H1 (cell line): ENCODE data around the gene TTC32. TPM values are rescaled to one million over a fixed set of nuclear protein-coding genes. Genes with fewer than 3 reads are reported as not detected.
A peak's percentile ranks its signal among the peaks of the same experiment; 100 is the strongest.

Experiments used
- CTCF ChIA-PET: fragments of 300-600 bp; sonication (Branson Sonifier 250); formaldehyde crosslinking; loops from one replicate; lab custom pipeline; 2021; ENCODE audit not compliant: partially characterized antibody; lab: Charles Lee
- POLR2A ChIA-PET: fragments of 300-600 bp; sonication (Branson Sonifier 250); formaldehyde crosslinking; loops from one replicate; lab custom pipeline; 2021; ENCODE audit warnings: inconsistent platforms; ENCODE audit not compliant: partially characterized antibody; lab: Charles Lee
- DNase-seq, 2 experiments: peaks; one replicate each; pipeline versions ENCODE4 v3.0.0 to v3.0.0-alpha.2; 2010 to 2022; ENCODE audit warnings: low spot score in 2 of 2, low read depth in 1 of 2, mixed read lengths in 1 of 2
- FAIRE-seq: peaks from 2 replicates; lab custom pipeline; 2011; peaks lifted over from hg19 to GRCh38; lab: Jason Lieb, UNC
- H2AFZ ChIP-seq: 2 replicates; pipeline ENCODE4 v1.8.1; 2012; ENCODE audit warnings: low read length, inconsistent platforms
- H2AK5ac ChIP-seq: 2 replicates; pipeline ENCODE4 v1.6.1; 2013; ENCODE audit warnings: low read depth, low read length
- H2BK120ac ChIP-seq: replicated peaks from 2 replicates; pipeline ENCODE3; 2013; ENCODE audit warnings: low read depth, low read length, inconsistent platforms
- H2BK12ac ChIP-seq: 2 replicates; pipeline ENCODE4 v1.6.1; 2013; ENCODE audit warnings: low read depth, low read length
- H2BK15ac ChIP-seq: 2 replicates; pipeline ENCODE4 v1.6.1; 2013; ENCODE audit warnings: low read length
- H2BK20ac ChIP-seq: 2 replicates; pipeline ENCODE4 v1.6.1; 2013; ENCODE audit warnings: low read length
- H2BK5ac ChIP-seq: 2 replicates; pipeline ENCODE4 v1.6.1; 2013; ENCODE audit warnings: low read depth, low read length
- H3K14ac ChIP-seq: 2 replicates; pipeline ENCODE4 v1.6.1; 2013; ENCODE audit warnings: inconsistent platforms; ENCODE audit not compliant: insufficient read length
- H3K18ac ChIP-seq: 2 replicates; pipeline ENCODE4 v1.6.1; 2013; ENCODE audit warnings: low read length; ENCODE audit errors: extremely low read depth
- H3K23ac ChIP-seq: 2 replicates; pipeline ENCODE4 v1.6.1; 2013; ENCODE audit warnings: inconsistent platforms; ENCODE audit not compliant: insufficient read length
- H3K23me2 ChIP-seq: 2 replicates; pipeline ENCODE4 v1.6.1; 2013; ENCODE audit warnings: low read depth, low read length
- H3K27ac ChIP-seq: 2 replicates; pipeline ENCODE4 v1.6.1; 2011; ENCODE audit warnings: low read depth, low read length, inconsistent platforms
- H3K27me3 ChIP-seq, 4 experiments: replicated peaks in 1 of 4; 1 replicate in 1 of 4; 2 replicates in 3 of 4; pipeline versions ENCODE4 v1.6.1 to v1.8.1; 2011 to 2013; ENCODE audit warnings: low read length in 3 of 4, mild to moderate bottlenecking in 3 of 4, inconsistent platforms in 2 of 4, mixed read lengths in 2 of 4, moderate library complexity in 1 of 4; ENCODE audit not compliant: control insufficient read depth in 3 of 4, insufficient read depth in 3 of 4; ENCODE audit errors: extremely low read depth in 1 of 4
- H3K36me3 ChIP-seq, 4 experiments: 2 replicates each; pipeline versions ENCODE4 v1.6.1 to v1.8.1; 2011 to 2013; ENCODE audit warnings: mild to moderate bottlenecking in 4 of 4, low read length in 3 of 4, moderate library complexity in 2 of 4, control low read depth in 1 of 4, inconsistent platforms in 1 of 4; ENCODE audit not compliant: insufficient read depth in 4 of 4, control insufficient read depth in 2 of 4
- H3K4ac ChIP-seq: replicated peaks from 2 replicates; pipeline ENCODE3; 2013; ENCODE audit warnings: low read length, low read depth, mixed read lengths, inconsistent platforms; ENCODE audit not compliant: insufficient read length
- H3K4me1 ChIP-seq, 4 experiments: replicated peaks in 1 of 4; 1 replicate in 1 of 4; 2 replicates in 3 of 4; pipeline versions ENCODE4 v1.6.1 to v1.8.1; 2011 to 2013; ENCODE audit warnings: low read length in 3 of 4, inconsistent platforms in 2 of 4, mixed read lengths in 1 of 4; ENCODE audit not compliant: insufficient read depth in 4 of 4, control insufficient read depth in 3 of 4
- H3K4me2 ChIP-seq, 2 experiments: 2 replicates each; pipeline versions ENCODE4 v1.6.1 to v1.8.1; 2011 to 2013; ENCODE audit warnings: low read depth in 2 of 2, low read length in 2 of 2, control low read depth in 1 of 2, inconsistent platforms in 1 of 2, mild to moderate bottlenecking in 1 of 2; ENCODE audit not compliant: insufficient read depth in 1 of 2
- H3K4me3 ChIP-seq, 4 experiments: fragments of 200-600, 300-600 bp in 1 of 4; sonication (generic), shearing (Covaris generic), sonication (Bioruptor Twin) in 1 of 4; 2 replicates each; pipeline versions ENCODE4 v1.5.1 to v1.8.1; 2011 to 2016; ENCODE audit warnings: low read length in 4 of 4, low read depth in 3 of 4, control low read depth in 2 of 4, inconsistent platforms in 2 of 4, mild to moderate bottlenecking in 2 of 4, mixed read lengths in 1 of 4, moderate library complexity in 1 of 4; ENCODE audit not compliant: insufficient read depth in 2 of 4; ENCODE audit errors: extremely low read depth in 1 of 4
- H3K56ac ChIP-seq: replicated peaks from 2 replicates; pipeline ENCODE3; 2013; ENCODE audit warnings: low read depth, mild to moderate bottlenecking, mixed read lengths, low read length, inconsistent platforms; ENCODE audit not compliant: insufficient read length
- H3K79me1 ChIP-seq: 2 replicates; pipeline ENCODE4 v1.6.1; 2013; ENCODE audit warnings: low read depth, low read length, control low read depth
- H3K79me2 ChIP-seq, 2 experiments: 2 replicates each; pipeline versions ENCODE4 v1.6.1 to v1.8.1; 2012 to 2013; ENCODE audit warnings: low read length in 2 of 2, mild to moderate bottlenecking in 2 of 2, inconsistent platforms in 1 of 2; ENCODE audit not compliant: insufficient read depth in 2 of 2, control insufficient read depth in 1 of 2
- H3K9ac ChIP-seq, 4 experiments: replicated peaks in 1 of 4; 1 replicate in 1 of 4; 2 replicates in 3 of 4; pipeline versions ENCODE4 v1.6.1 to v1.8.1; 2011 to 2013; ENCODE audit warnings: low read depth in 3 of 4, low read length in 3 of 4, control low read depth in 2 of 4, mild to moderate bottlenecking in 2 of 4, moderate library complexity in 2 of 4, inconsistent platforms in 1 of 4; ENCODE audit errors: extremely low read depth in 1 of 4
- H3K9me3 ChIP-seq, 2 experiments: 2 replicates each; pipeline versions ENCODE4 v1.6.1 to v1.8.1; 2012 to 2013; ENCODE audit warnings: mild to moderate bottlenecking in 2 of 2, moderate library complexity in 2 of 2, control low read depth in 1 of 2, inconsistent platforms in 1 of 2, low read depth in 1 of 2, low read length in 1 of 2, mixed read lengths in 1 of 2; ENCODE audit not compliant: insufficient read depth in 2 of 2
- H4K20me1 ChIP-seq, 2 experiments: replicated peaks in 1 of 2; 2 replicates each; pipeline versions ENCODE3 to v1.8.1; 2011 to 2013; ENCODE audit warnings: inconsistent platforms in 2 of 2, low read length in 2 of 2, mild to moderate bottlenecking in 1 of 2; ENCODE audit not compliant: insufficient read depth in 2 of 2, control insufficient read depth in 1 of 2
- H4K5ac ChIP-seq: 2 replicates; pipeline ENCODE4 v1.6.1; 2013; ENCODE audit warnings: low read length, low read depth, mixed read lengths, inconsistent platforms; ENCODE audit not compliant: insufficient read length
- H4K8ac ChIP-seq: 2 replicates; pipeline ENCODE4 v1.8.0; 2013; ENCODE audit warnings: mild to moderate bottlenecking, moderate library complexity, low read length, inconsistent platforms; ENCODE audit not compliant: insufficient read depth; ENCODE audit errors: extremely low read depth
- H4K91ac ChIP-seq: replicated peaks from 2 replicates; pipeline ENCODE3; 2013; ENCODE audit warnings: low read length, mixed read lengths, inconsistent platforms; ENCODE audit not compliant: insufficient read length
- ATF3 ChIP-seq: IDR thresholded peaks from 2 replicates; pipeline ENCODE4 v1.6.1; 2011; ENCODE audit warnings: low read depth, mild to moderate bottlenecking, low read length; ENCODE audit not compliant: insufficient read depth
- BRCA1 ChIP-seq: IDR thresholded peaks from 2 replicates; pipeline ENCODE4 v1.6.1; 2012; ENCODE audit warnings: low read depth, low read length, improper control_type of control experiment
- CBX5 ChIP-seq: fragments of 300-800, 300-1000 bp; sonication (generic); IDR thresholded peaks from 2 replicates; pipeline ENCODE4 v1.7.1; 2016; ENCODE audit warnings: antibody characterized with exemption, low read length, low read depth
- CBX8 ChIP-seq: fragments of 300-800, 300-1000 bp; sonication (generic); IDR thresholded peaks from 2 replicates; pipeline ENCODE4 v1.7.1; 2016; ENCODE audit warnings: low read depth, low read length, borderline replicate concordance
- CHD1 ChIP-seq: IDR thresholded peaks from 2 replicates; pipeline ENCODE4 v1.6.1; 2012; ENCODE audit warnings: low read depth, low read length, improper control_type of control experiment
- EGR1 ChIP-seq: IDR thresholded peaks from 2 replicates; pipeline ENCODE4 v1.6.1; 2011; ENCODE audit warnings: low read depth, low read length, borderline replicate concordance
- KDM1A ChIP-seq: fragments of 200-600, 300-600 bp; sonication (generic); IDR thresholded peaks from 2 replicates; pipeline ENCODE4 v1.7.1; 2016; ENCODE audit warnings: mild to moderate bottlenecking, low read length, borderline replicate concordance
- NANOG ChIP-seq: IDR thresholded peaks from 2 replicates; pipeline ENCODE4 v1.6.1; 2011; ENCODE audit warnings: low read length, low read depth, mild to moderate bottlenecking, inconsistent platforms; ENCODE audit not compliant: insufficient read depth, poor library complexity, severe bottlenecking
- POU5F1 ChIP-seq: IDR thresholded peaks from 2 replicates; pipeline ENCODE4 v1.6.1; 2011; ENCODE audit warnings: low read depth, mild to moderate bottlenecking, low read length, moderate library complexity
- RFX5 ChIP-seq: IDR thresholded peaks from 2 replicates; pipeline ENCODE4 v1.6.1; 2011; ENCODE audit warnings: low read depth, low read length, improper control_type of control experiment, borderline replicate concordance
- RXRA ChIP-seq: IDR thresholded peaks from 2 replicates; pipeline ENCODE4 v1.6.1; 2011; ENCODE audit warnings: low read depth, mild to moderate bottlenecking, low read length, moderate library complexity; ENCODE audit not compliant: insufficient read depth
- TAF7 ChIP-seq: optimal IDR thresholded peaks from 2 replicates; pipeline ENCODE3; 2011; ENCODE audit warnings: low read depth, mild to moderate bottlenecking, inconsistent platforms, low read length, moderate library complexity, borderline replicate concordance
- TEAD4 ChIP-seq: IDR thresholded peaks from 2 replicates; pipeline ENCODE4 v1.6.1; 2012; ENCODE audit warnings: low read depth, low read length, inconsistent platforms, mixed read lengths
- WGBS, 2 experiments: shearing (Covaris generic) in 1 of 2; methylation state at CpG; one replicate each; pipeline versions ENCODE4 v1.1.6 to v1.1.7; 2013 to 2015; ENCODE audit warnings: low lambda C conversion rate in 2 of 2, mixed read lengths in 2 of 2, inconsistent platforms in 1 of 2, low coverage in 1 of 2, missing lambda C conversion rate in 1 of 2; ENCODE audit not compliant: insufficient replicate concordance in 2 of 2, insufficient coverage in 1 of 2, insufficient read length in 1 of 2; ENCODE audit errors: extremely low coverage in 1 of 2, missing lambda C conversion rate in 1 of 2; 5-methylcytosine and 5-hydroxymethylcytosine counted together
- polyA plus RNA-seq, 7 experiments: library from polyadenylated mRNA; depleted of rRNA in 3 of 7; stranded (reverse) in 5 of 7; unstranded in 2 of 7; fragments of >200 nt in 5 of 7; fragments of 200-250 nt in 2 of 7; gene quantifications; 1 replicate in 5 of 7; 2 replicates in 1 of 7; 4 replicates in 1 of 7; pipeline versions ENCODE4 v1.2.1 to v1.2.3, GENCODE V29; 2011 to 2013; ENCODE audit warnings: missing spikeins in 2 of 7, mixed read lengths in 2 of 7
- total RNA-seq: library from RNA; stranded (reverse); fragmentation: NEBNext Ultra II Directional; extraction: Animal tissue kit (Norgen Biotek cat#: 25700); gene quantifications from 2 replicates; pipeline ENCODE4 v1.2.1, GENCODE V29; 2021

Gene TTC32
- total and polyA plus RNA-seq, 2 of the 8 experiments (the other 6 are each of a cell fraction or from before 2014, with no cell fraction given): 6.8 to 8.7 TPM

GRCh38 chr2:19848029-19848750 lies 53.6 kb downstream of the TTC32 start:
- no peak overlapping the region for H3K18ac ChIP-seq
- ChIA-PET CTCF (no interaction called here), POLR2A (no interaction called here)
- no peak overlapping the region for H2AFZ ChIP-seq
- H2BK120ac ChIP-seq: no peak overlapping the region
- H2BK12ac ChIP-seq: no peak overlapping the region
- H3K14ac ChIP-seq: no peak overlapping the region
- H3K4me1 ChIP-seq: peaks cover 0 to 4% (median 2%) of the 10 kb centered on the region in 4 experiments; a peak in 4 of 7 replicates
- no peak overlapping the region for H3K27ac ChIP-seq
- H4K8ac ChIP-seq: no peak overlapping the region
- H4K20me1 ChIP-seq: no peaks in the 10 kb centered on the region
- no peak overlapping the region for H3K4me2 ChIP-seq
- H3K36me3 ChIP-seq: no peaks in the 10 kb centered on the region
- H3K23me2 ChIP-seq: no peaks in the 10 kb centered on the region
- no peak overlapping the region for H2BK5ac ChIP-seq
- no peaks in the 10 kb centered on the region for H3K79me1 ChIP-seq
- no peak overlapping the region for H4K91ac ChIP-seq
- H3K23ac ChIP-seq: no peak overlapping the region
- H3K56ac ChIP-seq: no peak overlapping the region
- H3K4ac ChIP-seq: no peak overlapping the region
- no peak overlapping the region for H2BK20ac ChIP-seq
- no peaks in the 10 kb centered on the region for H3K79me2 ChIP-seq
- H3K27me3 ChIP-seq: no peaks in the 10 kb centered on the region; a peak in 1 of 7 replicates
- H4K5ac ChIP-seq: no peak overlapping the region
- H2BK15ac ChIP-seq: no peak overlapping the region
- no peak overlapping the region for H3K9ac ChIP-seq
- FAIRE-seq (no peak), DNase-seq (peak in 1 of 2 experiments; percentile 27)
- no peak overlapping the region for H2AK5ac ChIP-seq
- 97% methylated on average over 11 of the region's 11 CpGs; no CpG with 5 or more reads in 1 of the 2 experiments for WGBS, 2 experiments
- no peak overlapping the region for H3K4me3 ChIP-seq
- H3K9me3 ChIP-seq: no peaks in the 10 kb centered on the region
- TF ChIP-seq BRCA1 (no peak), NANOG (no peak), TAF7 (no peak), RFX5 (no peak), ATF3 (no peak), CHD1 (no peak), KDM1A (no peak), TEAD4 (no peak), POU5F1 (no peak), CBX5 (no peak), RXRA (no peak), CBX8 (no peak), EGR1 (no peak)
